SU-DHL-6 (cell line): ENCODE results near the gene MRPL51.
"Not testable (repeated sequence)": the region's sequence is repeated elsewhere in the genome, so short reads cannot be mapped to it uniquely, and the experiment has no call there.

ENCODE experiments used
- H2AFZ ChIP-seq: fragments of 200-600 bp; sonication (generic); 2 replicates; pipeline ENCODE4 v1.6.1; 2014; ENCODE audit warnings: low read depth, mild to moderate bottlenecking, moderate library complexity, mixed read lengths, antibody characterized with exemption, low read length; ENCODE audit not compliant: severe bottlenecking
- H3F3A ChIP-seq: fragments of 200-600 bp; shearing (Covaris generic); 2 replicates; pipeline ENCODE4 v1.6.0; 2016; ENCODE audit warnings: antibody characterized with exemption, mild to moderate bottlenecking; ENCODE audit not compliant: insufficient read depth
- H3K27ac ChIP-seq: fragments of 200-600 bp; sonication (generic); 2 replicates; pipeline ENCODE4 v1.5.1; 2016; ENCODE audit warnings: low read depth, mild to moderate bottlenecking, low read length, moderate library complexity, mixed read lengths
- H3K27me3 ChIP-seq: fragments of 200-600 bp; sonication (generic), shearing (Covaris generic); 2 replicates; pipeline ENCODE4 v1.6.0; 2014; ENCODE audit warnings: mild to moderate bottlenecking, low read length
- H3K36me3 ChIP-seq: fragments of 200-600 bp; sonication (generic); 2 replicates; pipeline ENCODE4 v1.6.1; 2014; ENCODE audit warnings: mild to moderate bottlenecking, low read length, mixed read lengths
- H3K4me2 ChIP-seq: fragments of 300-600, 200-600 bp; shearing (Covaris generic), sonication (generic); 2 replicates; pipeline ENCODE4 v1.6.0; 2014; ENCODE audit warnings: low read length, low read depth, mild to moderate bottlenecking; ENCODE audit not compliant: poor library complexity, severe bottlenecking
- H3K4me3 ChIP-seq: fragments of 200-600 bp; sonication (generic); 2 replicates; pipeline ENCODE4 v1.5.1; 2014; ENCODE audit warnings: antibody characterized with exemption, low read length, mild to moderate bottlenecking, mixed read lengths; ENCODE audit not compliant: insufficient read depth, poor library complexity, severe bottlenecking
- H3K79me2 ChIP-seq: fragments of 200-600 bp; sonication (generic); 2 replicates; pipeline ENCODE4 v1.6.1; 2014; ENCODE audit warnings: mild to moderate bottlenecking, low read length, moderate library complexity; ENCODE audit not compliant: insufficient read depth
- H3K9ac ChIP-seq: fragments of 200-600 bp; sonication (generic); 2 replicates; pipeline ENCODE4 v1.7.0; 2014; ENCODE audit warnings: mild to moderate bottlenecking, low read length
- H3K9me2 ChIP-seq: fragments of 200-600 bp; sonication (generic); replicated peaks from 2 replicates; pipeline ENCODE4 v1.6.1; 2014; ENCODE audit warnings: low read length; ENCODE audit not compliant: insufficient read depth
- H3K9me3 ChIP-seq: fragments of 200-600 bp; sonication (generic); 2 replicates; pipeline ENCODE4 v1.6.1; 2014; ENCODE audit warnings: low read length, mixed read lengths; ENCODE audit not compliant: insufficient read depth
- H4K20me1 ChIP-seq: fragments of 200-600 bp; sonication (generic); 2 replicates; pipeline ENCODE4 v1.6.1; 2014; ENCODE audit warnings: low read depth, mild to moderate bottlenecking, antibody characterized with exemption, low read length, moderate library complexity, mixed read lengths
- CTCF ChIP-seq: fragments of 200-600 bp; sonication (generic); IDR thresholded peaks from one replicate; pipeline ENCODE4 v1.5.1; 2017; ENCODE audit warnings: antibody characterized with exemption, mild to moderate bottlenecking, low read length, moderate library complexity; ENCODE audit not compliant: insufficient read depth, poor library complexity, severe bottlenecking
- EZH2phosphoT487 ChIP-seq: fragments of 200-600 bp; sonication (generic), shearing (Covaris generic); conservative IDR thresholded peaks from 2 replicates; pipeline ENCODE4 v1.6.1; 2018; ENCODE audit warnings: mild to moderate bottlenecking, antibody characterized with exemption, low read length, moderate library complexity, mixed read lengths

Gene MRPL51

GRCh38 chr12:6488240-6488639, 4.8 kb downstream of the MRPL51 start:
- no peak for TF ChIP-seq CTCF
- no peak for TF ChIP-seq EZH2phosphoT487
- H3K27ac ChIP-seq = no peak overlapping the region

GRCh38 chr12:6478416-6478815, 14.6 kb downstream of the MRPL51 start:
- TF ChIP-seq EZH2phosphoT487 (no peak), CTCF (no peak)
- Histone ChIP-seq H3K79me2 (no peaks in the 10 kb centered on the region), H3F3A (no peaks in the 10 kb centered on the region), H4K20me1 (no peaks in the 10 kb centered on the region), H3K4me2 (no peak overlapping the region), H3K9ac (no peak overlapping the region), H3K4me3 (no peak overlapping the region), H2AFZ (no peak overlapping the region), H3K27me3 (no peaks in the 10 kb centered on the region), H3K9me3 (no peaks in the 10 kb centered on the region), H3K9me2 (no peaks in the 10 kb centered on the region), H3K27ac (no peak overlapping the region), H3K36me3 (no peaks in the 10 kb centered on the region)

More at GRCh38 chr12:6488240-6488639, 4.8 kb downstream of the MRPL51 start:
- no peak overlapping the region for H2AFZ ChIP-seq
- no peak overlapping the region for H3K9ac ChIP-seq
- peaks cover 14% of the 10 kb centered on the region for H3K79me2 ChIP-seq
- H4K20me1 ChIP-seq = no peaks in the 10 kb centered on the region
- H3F3A ChIP-seq = peaks cover 15% of the 10 kb centered on the region
- peaks cover 6% of the 10 kb centered on the region for H3K36me3 ChIP-seq
- no peak overlapping the region for H3K4me3 ChIP-seq
- H3K9me3 ChIP-seq = no peaks in the 10 kb centered on the region
- H3K4me2 ChIP-seq = no peak overlapping the region
- H3K9me2 ChIP-seq = no peaks in the 10 kb centered on the region
- H3K27me3 ChIP-seq = no peaks in the 10 kb centered on the region

GRCh38 chr12:6477601-6478377, 15.3 kb downstream of the MRPL51 start:
- H3K9ac ChIP-seq, H2AFZ ChIP-seq, H3K9me2 ChIP-seq, H3K4me2 ChIP-seq, H3F3A ChIP-seq, H3K79me2 ChIP-seq, H3K9me3 ChIP-seq, H3K36me3 ChIP-seq, H3K27me3 ChIP-seq, H3K27ac ChIP-seq, H3K4me3 ChIP-seq, H4K20me1 ChIP-seq: not testable (repeated sequence)

- H3K36me3 ChIP-seq = no peaks in the 10 kb centered on the region
- H3K9me2 ChIP-seq = no peaks in the 10 kb centered on the region
- H3K9ac ChIP-seq = no peak overlapping the region
- no peak overlapping the region for H3K27ac ChIP-seq
- no peak overlapping the region for H3K4me3 ChIP-seq
- H2AFZ ChIP-seq = no peak overlapping the region
- no peak overlapping the region for H3K4me2 ChIP-seq
- no peaks in the 10 kb centered on the region for H3K9me3 ChIP-seq
- no peaks in the 10 kb centered on the region for H4K20me1 ChIP-seq
- H3F3A ChIP-seq = peaks cover 7% of the 10 kb centered on the region; the same call in 1 of the 2 replicates
- no peaks in the 10 kb centered on the region for H3K79me2 ChIP-seq
- TF ChIP-seq CTCF (no peak), EZH2phosphoT487 (no peak)
- no peaks in the 10 kb centered on the region for H3K27me3 ChIP-seq
Observed at GRCh38 chr12:6476489-6476888, 16.6 kb downstream of the MRPL51 start.

- not testable (repeated sequence) for H3K4me2 ChIP-seq, H3K9me3 ChIP-seq, H2AFZ ChIP-seq, H3K27ac ChIP-seq, H3K9me2 ChIP-seq, H4K20me1 ChIP-seq, H3F3A ChIP-seq, H3K27me3 ChIP-seq, H3K9ac ChIP-seq, H3K4me3 ChIP-seq, H3K36me3 ChIP-seq, H3K79me2 ChIP-seq
Observed at GRCh38 chr12:6475233-6475975, 17.7 kb downstream of the MRPL51 start.
